ENCODE data around the gene B4GAT1. TPM values are rescaled to one million over a fixed set of nuclear protein-coding genes. Genes with fewer than 3 reads are reported as not detected.
A peak's percentile ranks its signal among the peaks of the same experiment; 100 is the strongest.

B4GAT1 gene
- total RNA-seq, 1 experiment from 2014 or later, result 22.8 TPM

DNA sequence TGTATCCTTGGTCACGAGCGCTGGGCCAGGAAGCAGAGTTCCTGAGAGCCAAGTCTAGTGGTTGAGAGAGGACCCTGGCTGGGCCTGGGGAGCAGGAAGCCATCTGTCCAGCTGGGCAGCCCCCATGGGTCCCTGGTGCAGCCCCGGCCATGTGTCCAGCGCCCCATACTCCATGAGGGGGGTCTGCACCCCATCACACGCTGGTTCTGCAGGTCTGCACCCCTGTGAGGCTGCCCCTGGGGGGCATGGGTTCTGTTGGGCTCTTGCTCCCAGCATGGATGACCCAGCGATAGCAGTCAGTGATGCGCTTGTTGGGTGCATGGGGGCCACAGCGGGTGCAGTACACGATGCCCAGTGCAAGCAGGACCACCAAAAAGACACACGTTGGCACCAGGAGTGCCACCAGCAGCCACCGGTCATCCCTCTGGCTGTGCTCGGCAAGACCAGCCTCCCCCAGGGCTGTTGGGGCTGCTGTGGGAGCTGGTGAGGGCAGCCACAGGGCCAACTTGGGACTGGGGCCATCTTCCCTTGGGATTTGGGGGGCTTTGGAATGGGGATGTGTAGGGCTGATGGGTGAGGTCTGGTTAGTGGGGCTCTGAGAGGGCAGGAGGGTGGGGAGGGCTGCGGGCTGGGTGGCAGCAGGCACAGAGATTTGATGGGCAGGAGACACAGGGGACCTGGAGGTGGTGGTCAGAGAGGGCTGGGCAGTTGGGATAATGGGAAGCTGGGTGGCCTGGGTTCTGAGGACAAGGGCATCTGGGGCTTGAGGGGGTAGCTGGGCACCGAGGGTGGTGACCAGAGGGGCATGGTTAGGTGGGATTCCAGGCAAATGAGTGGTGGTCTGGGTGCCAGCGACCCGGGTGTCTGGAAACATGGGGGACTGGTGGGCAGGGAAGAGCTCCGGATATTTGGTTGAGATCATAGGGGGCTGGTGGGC is 32.6 kb downstream of the B4GAT1 start:
- Histone ChIP-seq H3K36me3 (ENCODE audit: low read depth) (no peaks in the 10 kb centered on the region), H3K27ac (no peak overlapping the region), H4K20me1 (ENCODE audit: insufficient read depth) (no peaks in the 10 kb centered on the region), H3K79me2 (ENCODE audit: low read depth) (no peaks in the 10 kb centered on the region), H3K27me3 (ENCODE audit: insufficient read depth, low read depth) (peaks cover 1% of the 10 kb centered on the region), H3K9me2 (ENCODE audit: insufficient read depth) (no peaks in the 10 kb centered on the region), H3K4me1 (replicated peaks; ENCODE audit: insufficient read depth) (peaks cover 16% of the 10 kb centered on the region), H3F3A (ENCODE audit: insufficient read depth, low read depth) (peaks cover 10% of the 10 kb centered on the region; the same call in 1 of the 2 replicates), H3K4me3 (no peak overlapping the region), H3K4me2 (no peak overlapping the region), H2AFZ (no peak overlapping the region), H3K9me3 (ENCODE audit: insufficient read depth, low read depth) (peaks cover 8% of the 10 kb centered on the region; the same call in 1 of the 2 replicates)
- TF ChIP-seq, protein P1, sequence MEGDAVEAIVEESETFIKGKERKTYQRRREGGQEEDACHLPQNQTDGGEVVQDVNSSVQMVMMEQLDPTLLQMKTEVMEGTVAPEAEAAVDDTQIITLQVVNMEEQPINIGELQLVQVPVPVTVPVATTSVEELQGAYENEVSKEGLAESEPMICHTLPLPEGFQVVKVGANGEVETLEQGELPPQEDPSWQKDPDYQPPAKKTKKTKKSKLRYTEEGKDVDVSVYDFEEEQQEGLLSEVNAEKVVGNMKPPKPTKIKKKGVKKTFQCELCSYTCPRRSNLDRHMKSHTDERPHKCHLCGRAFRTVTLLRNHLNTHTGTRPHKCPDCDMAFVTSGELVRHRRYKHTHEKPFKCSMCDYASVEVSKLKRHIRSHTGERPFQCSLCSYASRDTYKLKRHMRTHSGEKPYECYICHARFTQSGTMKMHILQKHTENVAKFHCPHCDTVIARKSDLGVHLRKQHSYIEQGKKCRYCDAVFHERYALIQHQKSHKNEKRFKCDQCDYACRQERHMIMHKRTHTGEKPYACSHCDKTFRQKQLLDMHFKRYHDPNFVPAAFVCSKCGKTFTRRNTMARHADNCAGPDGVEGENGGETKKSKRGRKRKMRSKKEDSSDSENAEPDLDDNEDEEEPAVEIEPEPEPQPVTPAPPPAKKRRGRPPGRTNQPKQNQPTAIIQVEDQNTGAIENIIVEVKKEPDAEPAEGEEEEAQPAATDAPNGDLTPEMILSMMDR (conservative IDR thresholded peaks at IDR 0.05), result no peak
- TF ChIP-seq EZH2 (IDR thresholded peaks at IDR 0.05; ENCODE audit: low read depth), result no peak
- no TSS peak for BruUV-seq (replicated peaks)
- ChIA-PET CTCF (no interaction called here), POLR2A (ENCODE audit: unreplicated experiment) (no interaction called here)
- DNase-seq, result no peak
- intact Hi-C loops (cut with micrococcal nuclease; ENCODE audit: unreplicated experiment), result loop anchor here (5.0 kb wide), 1 partner anchor 57 kb away; the partner anchor contains the start of gene SLC29A2

DNA sequence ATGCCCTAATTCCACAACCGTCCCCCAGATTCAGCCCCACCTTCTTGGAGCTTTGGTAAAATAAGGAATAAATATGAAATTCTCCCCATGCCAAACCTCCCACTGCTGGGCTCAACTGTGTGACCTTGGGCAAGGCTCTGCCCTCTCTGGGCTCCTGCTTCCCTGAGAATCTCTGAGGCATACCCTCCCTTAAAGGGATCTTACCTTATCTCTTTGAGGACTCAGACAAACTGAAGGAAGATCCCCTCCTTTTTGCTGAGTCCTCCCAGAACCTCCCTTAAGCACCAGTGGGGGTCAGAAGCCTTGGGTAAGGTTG is 33.3 kb downstream of the B4GAT1 start:
- no TSS peak for BruUV-seq (replicated peaks)
- Histone ChIP-seq H3K4me2 (no peak overlapping the region), H3K4me1 (replicated peaks; ENCODE audit: insufficient read depth) (peaks cover 16% of the 10 kb centered on the region), H3K27me3 (ENCODE audit: insufficient read depth, low read depth) (peaks cover 8% of the 10 kb centered on the region), H3K27ac (no peak overlapping the region), H3F3A (ENCODE audit: insufficient read depth, low read depth) (peaks cover 10% of the 10 kb centered on the region; the same call in 1 of the 2 replicates), H3K79me2 (ENCODE audit: low read depth) (no peaks in the 10 kb centered on the region), H2AFZ (no peak overlapping the region), H3K36me3 (ENCODE audit: low read depth) (no peaks in the 10 kb centered on the region), H4K20me1 (ENCODE audit: insufficient read depth) (no peaks in the 10 kb centered on the region), H3K9me2 (ENCODE audit: insufficient read depth) (no peaks in the 10 kb centered on the region), H3K4me3 (no peak overlapping the region), H3K9me3 (ENCODE audit: insufficient read depth, low read depth) (0 out of 2 replicates have a peak, but pooled peaks cover 1% of the 10 kb centered on the region)
- TF ChIP-seq EZH2 (IDR thresholded peaks at IDR 0.05; ENCODE audit: low read depth), result no peak
- TF ChIP-seq, protein P1 (conservative IDR thresholded peaks at IDR 0.05), result no peak
- DNase-seq, result no peak
- intact Hi-C loops (cut with micrococcal nuclease; ENCODE audit: unreplicated experiment), result loop anchor here (5.0 kb wide), 1 partner anchor 58 kb away; the partner anchor contains the start of gene SLC29A2
- POLR2A ChIA-PET (ENCODE audit: unreplicated experiment), result no interaction called here
- CTCF ChIA-PET, result no interaction called here

DNA sequence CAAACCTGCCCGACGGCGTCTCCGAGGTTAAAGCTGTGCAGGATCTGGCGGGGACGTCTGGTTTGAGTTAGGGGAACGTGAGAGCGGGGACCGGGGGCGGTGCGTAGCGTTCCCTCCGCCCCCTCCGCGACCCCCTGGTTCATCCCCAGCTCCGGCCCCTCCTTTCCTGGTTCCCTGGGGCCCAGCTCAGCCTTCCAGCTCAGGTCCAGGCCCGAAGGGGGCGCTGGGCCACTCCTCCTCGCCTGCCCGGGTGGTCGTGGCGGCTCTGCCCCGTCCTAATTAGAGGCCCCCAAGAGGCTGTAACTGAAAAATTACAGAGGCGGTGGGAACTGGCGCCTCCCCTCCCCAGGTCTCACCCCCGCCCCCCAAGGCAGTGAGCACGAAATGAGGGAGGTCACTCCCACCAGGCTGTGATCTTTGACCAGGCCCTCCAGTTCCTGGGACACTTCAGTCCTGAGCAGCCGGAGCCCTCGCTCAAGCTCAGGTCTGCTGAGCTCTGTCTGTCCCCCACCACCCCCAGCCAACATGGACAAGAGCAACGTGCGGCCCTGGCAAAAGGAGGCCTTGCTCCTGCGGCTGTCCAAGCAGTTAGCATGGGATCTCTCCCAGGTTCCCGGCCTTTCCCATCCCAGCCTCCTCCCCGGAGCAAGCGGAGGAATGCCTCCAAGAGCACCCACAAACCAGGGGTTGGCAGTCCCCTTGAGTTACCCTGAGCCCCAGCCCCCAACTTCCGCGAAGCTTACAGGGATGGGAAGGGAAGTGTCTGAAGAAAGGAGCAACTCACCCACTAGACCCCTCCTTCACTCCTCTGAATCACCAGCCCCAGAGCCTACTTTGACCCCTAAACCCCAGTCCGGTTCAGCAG is 33.9 kb downstream of the B4GAT1 start:
- Histone ChIP-seq H4K20me1 (ENCODE audit: insufficient read depth) (no peaks in the 10 kb centered on the region), H3K79me2 (ENCODE audit: low read depth) (no peaks in the 10 kb centered on the region), H3K36me3 (ENCODE audit: low read depth) (no peaks in the 10 kb centered on the region), H3F3A (ENCODE audit: insufficient read depth, low read depth) (peaks cover 10% of the 10 kb centered on the region; the same call in 1 of the 2 replicates), H3K4me3 (peak overlapping the region; percentile 52; the same call in 1 of the 2 replicates), H3K27me3 (ENCODE audit: insufficient read depth, low read depth) (peaks cover 9% of the 10 kb centered on the region), H2AFZ (peak overlapping the region; percentile 83), H3K4me1 (replicated peaks; ENCODE audit: insufficient read depth) (peaks cover 15% of the 10 kb centered on the region), H3K27ac (no peak overlapping the region), H3K4me2 (peak overlapping the region; percentile 75), H3K9me3 (ENCODE audit: insufficient read depth, low read depth) (no peaks in the 10 kb centered on the region), H3K9me2 (ENCODE audit: insufficient read depth) (no peaks in the 10 kb centered on the region)
- POLR2A ChIA-PET (ENCODE audit: unreplicated experiment), result interaction anchor here (0.6 to 1.6 kb wide), 9 partner anchors 17 to 1094 kb away, joined by 3 to 46 read pairs (median 6); partner anchors contain the start of genes RIN1 and YIF1A
- intact Hi-C loops (cut with micrococcal nuclease; ENCODE audit: unreplicated experiment), result loop anchor here (5.0 kb wide), 1 partner anchor 59 kb away; the partner anchor contains the start of gene SLC29A2
- no peak for TF ChIP-seq EZH2 (IDR thresholded peaks at IDR 0.05; ENCODE audit: low read depth)
- TF ChIP-seq, protein P1 (conservative IDR thresholded peaks at IDR 0.05), result no peak
- no peak for DNase-seq
- CTCF ChIA-PET, result interaction anchor here (1.0 to 2.9 kb wide), 8 partner anchors 14 to 365 kb away, joined by 3 to 30 read pairs (median 5); partner anchors contain the start of genes BRMS1, MRPL11, RBM4B and RIN1
- TSS peak; percentile 81 for BruUV-seq (replicated peaks)
